Activated CD8-positive, alpha-beta memory T cell treated with anti-CD3 and anti-CD28 coated beads for 24 hours (primary cell): ENCODE data around the gene CLTCL1.

Experiments
- DNase-seq: peaks from one replicate; pipeline ENCODE4 v3.0.0-alpha.2; 2020

The CLTCL1 gene

DNA sequence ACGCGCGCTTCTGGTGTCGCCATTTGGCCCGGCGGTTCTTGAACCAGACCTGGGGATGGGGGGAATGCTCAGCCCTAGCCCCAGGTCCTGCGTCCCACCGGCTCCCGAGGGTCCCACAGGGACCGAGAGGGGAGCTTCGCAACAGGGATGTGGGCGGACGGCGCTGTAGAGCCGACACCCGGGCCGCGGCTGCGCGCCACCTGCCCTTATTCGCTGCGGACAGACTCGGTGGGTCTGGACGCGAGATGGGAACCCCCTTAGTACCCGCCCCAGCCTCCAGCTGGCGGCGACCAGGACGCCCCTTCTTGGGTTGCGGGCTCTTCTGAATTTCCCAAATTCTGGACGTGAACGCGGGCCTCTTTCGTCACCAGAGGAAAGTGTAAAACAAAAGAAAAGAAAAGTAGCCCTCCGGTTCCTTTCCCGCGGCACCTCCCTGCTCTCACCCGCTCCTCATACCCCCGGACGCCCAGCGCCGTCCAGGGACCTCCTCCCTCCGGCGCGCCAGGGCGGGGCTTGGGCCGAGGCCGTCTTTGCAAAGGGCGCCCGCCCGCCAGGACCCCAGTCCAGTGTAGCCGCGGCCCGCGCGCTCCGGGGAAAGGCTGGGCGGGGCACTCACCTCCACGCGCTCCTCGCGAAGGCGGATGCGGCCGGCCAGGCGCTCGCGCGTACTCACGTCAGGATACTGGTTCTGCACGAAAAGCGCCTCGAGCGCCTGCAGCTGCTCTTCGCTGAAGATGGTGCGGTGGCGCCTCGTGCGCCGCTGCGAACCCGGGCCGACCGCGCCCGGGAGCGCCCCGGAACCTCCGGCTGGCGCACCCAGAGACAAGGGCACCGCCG lies 142.3 kb downstream of the CLTCL1 start:
- no peak for DNase-seq

DNA sequence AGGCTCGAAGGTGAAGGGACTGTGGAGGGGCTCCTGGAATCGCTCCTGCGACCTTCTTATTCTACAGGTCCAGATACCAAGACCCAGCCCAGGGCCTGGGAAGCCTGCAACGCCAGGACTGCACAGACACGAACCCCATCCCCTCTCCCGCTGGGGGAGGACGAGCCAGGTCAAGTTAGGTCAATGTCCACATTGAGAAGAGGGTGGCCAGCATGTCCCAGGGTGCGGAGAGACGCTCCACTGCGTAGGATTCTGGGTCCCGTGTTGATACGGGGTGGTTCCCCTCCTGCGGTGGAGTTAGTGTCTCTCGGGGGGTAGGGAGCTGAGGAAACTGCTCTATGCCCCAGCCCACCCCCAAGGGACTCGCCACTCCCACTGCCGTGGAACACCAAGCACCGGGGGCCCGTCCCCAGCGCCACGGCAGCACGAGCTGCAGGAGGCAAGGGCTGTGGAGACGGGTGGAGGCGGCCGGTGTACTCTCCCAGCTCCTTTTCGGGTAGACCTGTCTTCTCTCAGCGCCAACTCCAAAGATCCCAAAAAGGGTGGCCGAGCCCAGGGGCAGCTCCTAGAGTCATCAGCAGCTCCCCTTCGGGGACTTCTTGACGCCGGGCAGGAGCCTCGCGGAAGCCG lies 143.0 kb downstream of the CLTCL1 start:
- DNase-seq: no peak

DNA sequence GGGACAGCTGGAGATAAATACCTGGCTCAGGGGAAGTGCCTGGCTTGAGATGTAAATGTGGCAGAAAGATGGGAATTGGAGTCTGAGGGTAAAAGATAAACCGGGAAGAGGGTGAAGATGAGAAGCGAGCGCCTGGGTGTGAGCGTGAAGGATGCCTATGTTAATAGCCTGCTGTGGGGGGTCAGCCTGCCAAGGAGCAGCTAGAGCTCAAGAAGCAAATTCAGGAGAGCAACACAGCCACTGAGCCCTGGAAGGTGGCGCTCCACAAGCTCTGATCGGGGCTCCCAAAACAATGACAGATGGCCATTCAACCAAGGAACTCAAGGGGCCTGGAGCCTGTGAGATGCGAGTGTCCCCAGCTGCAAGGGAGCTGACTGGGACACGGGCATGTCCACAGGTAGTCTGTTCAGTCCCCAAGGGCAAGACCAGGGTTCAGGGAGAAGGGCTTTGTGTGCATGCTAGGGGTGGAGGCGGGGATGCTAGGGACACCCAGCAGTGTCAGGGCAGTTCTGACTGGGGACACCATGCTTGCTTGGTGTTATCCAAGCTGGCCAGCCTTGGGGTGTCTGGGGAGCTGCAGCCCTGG lies 144.2 kb downstream of the CLTCL1 start:
- no peak for DNase-seq

- DNase-seq: no peak
Observed at GRCh38 chr22:19146215-19146968, 145.1 kb downstream of the CLTCL1 start.

- no peak for DNase-seq
Observed at GRCh38 chr22:19143967-19144400, 147.5 kb downstream of the CLTCL1 start.

GRCh38 chr22:19143212-19143611 lies 148.3 kb downstream of the CLTCL1 start:
- no peak for DNase-seq

- DNase-seq: no peak
Observed at GRCh38 chr22:19142394-19142793, 149.1 kb downstream of the CLTCL1 start.

GRCh38 chr22:19139974-19140373 lies 151.5 kb downstream of the CLTCL1 start:
- no peak for DNase-seq

- DNase-seq: no peak
Observed at GRCh38 chr22:19139001-19139356, 152.5 kb downstream of the CLTCL1 start.

DNA sequence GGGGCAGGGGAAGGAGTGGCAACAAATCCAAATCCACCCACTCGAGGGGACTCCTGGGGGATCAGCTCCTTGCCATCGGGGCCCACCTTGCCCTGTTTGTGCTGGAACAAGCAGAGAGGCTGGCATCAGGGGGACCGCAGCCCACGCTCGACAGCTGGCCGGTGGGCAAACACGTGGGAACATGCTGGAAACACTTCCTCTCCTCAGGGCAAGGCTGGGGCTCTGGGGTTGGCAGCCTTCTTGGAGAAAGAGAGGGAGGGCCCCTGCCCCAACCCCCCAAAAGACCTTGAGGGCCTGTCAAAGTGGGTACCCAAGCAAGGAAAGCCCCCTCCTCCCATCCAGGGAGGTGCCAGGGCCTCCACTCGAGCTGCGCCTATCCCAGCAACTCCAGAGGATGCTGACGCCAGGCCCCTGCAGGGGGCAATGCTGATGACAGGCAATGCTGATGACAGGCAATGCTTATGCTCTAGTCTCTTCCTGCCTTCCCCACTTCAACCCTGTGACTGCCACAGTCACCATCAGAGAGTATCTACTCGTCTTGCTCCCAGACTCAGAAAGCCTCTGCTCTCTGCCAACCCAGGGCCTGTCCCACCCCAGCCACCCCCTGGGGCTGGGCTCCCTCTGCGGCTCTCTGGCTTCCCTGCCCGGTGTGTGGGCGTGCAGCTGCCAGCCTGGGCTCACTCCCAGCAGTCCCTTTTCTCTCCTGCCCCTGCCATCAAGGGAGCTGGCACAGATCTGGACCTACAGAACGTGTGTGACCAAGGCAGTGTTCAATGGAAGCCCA lies 153.1 kb downstream of the CLTCL1 start:
- no peak for DNase-seq

- DNase-seq: no peak
Observed at GRCh38 chr22:19137384-19138216, 153.9 kb downstream of the CLTCL1 start.

GRCh38 chr22:19136915-19137314 lies 154.6 kb downstream of the CLTCL1 start:
- no peak for DNase-seq

GRCh38 chr22:19134874-19135273 lies 156.6 kb downstream of the CLTCL1 start:
- DNase-seq: no peak

DNA sequence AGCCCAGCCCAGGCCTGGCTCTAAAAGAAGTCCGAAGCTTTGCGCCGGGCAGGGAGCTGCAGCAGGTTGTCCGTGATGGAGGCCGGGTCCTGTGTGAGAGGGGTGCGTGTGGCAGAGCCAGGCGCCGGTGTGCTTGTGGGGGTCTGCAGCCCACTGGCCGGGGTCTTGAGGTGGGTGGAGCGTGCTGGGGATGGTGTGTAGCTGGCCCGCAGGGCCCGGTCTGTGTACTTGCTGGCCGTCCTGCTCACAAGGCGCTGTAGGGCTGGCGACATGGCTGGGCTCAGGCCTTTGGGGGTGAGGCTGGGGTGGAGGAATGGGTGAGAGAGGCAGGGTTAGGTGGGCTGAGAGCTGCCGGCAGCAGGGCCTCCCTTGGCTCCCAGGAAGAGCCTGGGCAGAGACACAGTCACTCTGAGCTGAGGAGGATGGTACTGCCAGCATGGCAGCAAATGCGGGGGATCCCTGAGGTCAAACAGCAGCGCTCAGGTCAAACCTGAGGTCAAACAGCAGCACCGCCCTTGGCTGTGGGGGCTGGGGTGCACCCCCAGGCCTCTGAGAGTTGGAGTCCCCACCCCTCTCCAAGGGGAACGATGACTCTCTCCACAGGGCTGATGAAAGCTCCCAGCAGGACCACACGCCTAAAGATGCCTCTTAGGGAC lies 157.2 kb downstream of the CLTCL1 start:
- no peak for DNase-seq

GRCh38 chr22:19133561-19133960 lies 158.0 kb downstream of the CLTCL1 start:
- no peak for DNase-seq

DNA sequence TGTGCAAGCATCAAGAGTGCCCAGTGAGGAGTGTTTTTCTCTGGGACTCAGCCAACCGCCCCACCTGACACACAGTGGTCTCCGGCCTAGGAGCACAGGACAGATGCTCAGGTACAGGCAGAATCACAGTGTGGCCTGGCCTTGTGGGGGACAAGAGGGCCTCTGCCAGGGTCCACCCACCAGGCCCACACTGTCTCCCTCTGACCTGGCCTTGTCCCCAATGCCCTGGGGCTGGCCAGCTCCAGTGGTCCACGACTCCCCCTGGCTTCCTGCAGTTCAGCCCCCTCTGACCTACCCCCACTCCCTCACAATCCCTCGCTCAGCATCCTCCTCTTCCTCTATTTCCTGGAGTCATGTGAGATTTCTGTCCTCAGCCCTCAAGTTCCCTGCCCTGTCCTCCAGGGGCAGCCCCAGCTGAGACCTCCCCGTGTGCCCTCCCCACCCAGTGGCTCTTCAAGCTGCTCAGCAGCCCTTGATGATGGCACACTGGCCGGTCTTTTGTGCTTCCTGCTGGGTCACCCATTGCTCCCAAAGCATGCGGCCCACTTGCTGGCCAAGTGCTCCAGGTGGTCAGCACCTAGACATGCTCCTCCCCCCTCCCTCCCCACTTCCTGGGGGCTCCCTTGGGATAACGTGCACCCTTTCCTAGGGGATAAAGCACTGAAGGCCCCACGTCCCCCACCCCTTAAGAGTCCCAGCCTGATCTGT lies 158.7 kb downstream of the CLTCL1 start:
- no peak for DNase-seq

DNA sequence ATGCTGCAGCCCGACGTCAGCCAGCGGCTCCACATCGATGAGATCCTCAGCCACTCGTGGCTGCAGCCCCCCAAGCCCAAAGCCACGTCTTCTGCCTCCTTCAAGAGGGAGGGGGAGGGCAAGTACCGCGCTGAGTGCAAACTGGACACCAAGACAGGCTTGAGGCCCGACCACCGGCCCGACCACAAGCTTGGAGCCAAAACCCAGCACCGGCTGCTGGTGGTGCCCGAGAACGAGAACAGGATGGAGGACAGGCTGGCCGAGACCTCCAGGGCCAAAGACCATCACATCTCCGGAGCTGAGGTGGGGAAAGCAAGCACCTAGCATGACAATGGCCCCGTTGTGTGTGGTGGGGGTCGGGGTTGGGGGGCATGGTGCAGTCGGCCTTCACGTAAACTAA lies 159.4 kb downstream of the CLTCL1 start:
- DNase-seq: no peak

DNA sequence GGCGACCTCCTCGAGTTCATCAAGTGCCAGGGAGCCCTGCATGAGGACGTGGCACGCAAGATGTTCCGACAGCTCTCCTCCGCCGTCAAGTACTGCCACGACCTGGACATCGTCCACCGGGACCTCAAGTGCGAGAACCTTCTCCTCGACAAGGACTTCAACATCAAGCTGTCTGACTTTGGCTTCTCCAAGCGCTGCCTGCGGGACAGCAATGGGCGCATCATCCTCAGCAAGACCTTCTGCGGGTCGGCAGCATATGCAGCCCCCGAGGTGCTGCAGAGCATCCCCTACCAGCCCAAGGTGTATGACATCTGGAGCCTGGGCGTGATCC lies 159.9 kb downstream of the CLTCL1 start:
- no peak for DNase-seq

GRCh38 chr22:19130959-19131684 lies 160.4 kb downstream of the CLTCL1 start, which contains the start of gene TSSK2:
TSS of gene TSSK2 (plus strand) at chr22:19131308. CDS start at chr22:19131400, 92 bp downstream.
- no peak for DNase-seq

DNA sequence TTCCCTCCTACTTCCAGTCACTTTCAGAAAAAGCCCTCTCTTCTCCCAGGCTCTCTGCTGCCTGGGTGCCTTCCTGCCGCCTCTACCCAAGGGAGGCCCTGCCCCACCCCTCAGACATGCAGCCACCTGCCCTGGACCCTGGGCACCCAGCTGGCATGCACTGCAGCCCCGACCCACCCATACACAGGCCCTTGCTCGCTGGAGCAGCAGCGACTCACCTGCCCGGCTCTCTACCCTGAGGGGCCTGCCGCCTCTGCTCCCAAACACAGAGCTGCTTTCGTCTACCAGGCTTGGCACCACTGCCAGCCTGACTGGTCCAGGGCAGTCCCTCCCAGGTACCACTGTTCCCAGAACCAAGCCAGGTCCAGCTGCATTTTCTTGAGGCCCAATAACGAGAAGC lies 161.6 kb downstream of the CLTCL1 start:
- no peak for DNase-seq
